Fibroblast of lung (primary cell): ENCODE measurements around the gene PDE8B.

ENCODE experiments used
- CTCF ChIP-seq, 2 donors: IDR thresholded peaks in 1 of 2; conservative IDR thresholded peaks in 1 of 2; 1 replicate in 1 of 2; 2 replicates in 1 of 2; pipeline ENCODE4 v1.5.1; 2011 to 2012; ENCODE audit warnings: low read length in 2 of 2, control low read depth in 1 of 2, inconsistent platforms in 1 of 2, low read depth in 1 of 2, mild to moderate bottlenecking in 1 of 2
- EZH2 ChIP-seq: IDR thresholded peaks from 2 replicates; pipeline ENCODE4 v1.5.1; 2012; ENCODE audit warnings: low read length, control low read depth, mild to moderate bottlenecking; ENCODE audit errors: missing control alignments

GRCh38 chr5:77192441-77193050 lies 17.9 kb upstream of the PDE8B start:
- TF ChIP-seq CTCF (conservative IDR thresholded peaks at IDR 0.05 in 1 of 2, IDR thresholded peaks at IDR 0.05 in 1 of 2; ENCODE audit: low read depth in 1 of 2, low read length in 2 of 2) (no peak), EZH2 (no peak)
